ENCODE data around the gene LCMT2. TPM values are rescaled to one million over a fixed set of nuclear protein-coding genes. Genes with fewer than 3 reads are reported as not detected.

Gene LCMT2
- polyA plus RNA-seq, 1 donor from 2014 or later: 10.3 TPM

- TF ChIP-seq, protein P1, sequence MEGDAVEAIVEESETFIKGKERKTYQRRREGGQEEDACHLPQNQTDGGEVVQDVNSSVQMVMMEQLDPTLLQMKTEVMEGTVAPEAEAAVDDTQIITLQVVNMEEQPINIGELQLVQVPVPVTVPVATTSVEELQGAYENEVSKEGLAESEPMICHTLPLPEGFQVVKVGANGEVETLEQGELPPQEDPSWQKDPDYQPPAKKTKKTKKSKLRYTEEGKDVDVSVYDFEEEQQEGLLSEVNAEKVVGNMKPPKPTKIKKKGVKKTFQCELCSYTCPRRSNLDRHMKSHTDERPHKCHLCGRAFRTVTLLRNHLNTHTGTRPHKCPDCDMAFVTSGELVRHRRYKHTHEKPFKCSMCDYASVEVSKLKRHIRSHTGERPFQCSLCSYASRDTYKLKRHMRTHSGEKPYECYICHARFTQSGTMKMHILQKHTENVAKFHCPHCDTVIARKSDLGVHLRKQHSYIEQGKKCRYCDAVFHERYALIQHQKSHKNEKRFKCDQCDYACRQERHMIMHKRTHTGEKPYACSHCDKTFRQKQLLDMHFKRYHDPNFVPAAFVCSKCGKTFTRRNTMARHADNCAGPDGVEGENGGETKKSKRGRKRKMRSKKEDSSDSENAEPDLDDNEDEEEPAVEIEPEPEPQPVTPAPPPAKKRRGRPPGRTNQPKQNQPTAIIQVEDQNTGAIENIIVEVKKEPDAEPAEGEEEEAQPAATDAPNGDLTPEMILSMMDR (IDR thresholded peaks at IDR 0.05; ENCODE audit: poor library complexity, severe bottlenecking): no peak
- TF ChIP-seq SMC3 (conservative IDR thresholded peaks at IDR 0.05; ENCODE audit: poor library complexity) (no peak), POLR2AphosphoS5 (IDR thresholded peaks at IDR 0.05) (no peak), RAD21 (conservative IDR thresholded peaks at IDR 0.05) (no peak), EZH2 (IDR thresholded peaks at IDR 0.05; ENCODE audit: borderline replicate concordance, insufficient read depth, low read length, poor library complexity, severe bottlenecking) (no peak), REST (IDR thresholded peaks at IDR 0.05; ENCODE audit: borderline replicate concordance) (no peak), MXI1 (conservative IDR thresholded peaks at IDR 0.05; ENCODE audit: poor library complexity, severe bottlenecking) (no peak), TAF1 (IDR thresholded peaks at IDR 0.05; ENCODE audit: low read depth) (no peak), EP300 (conservative IDR thresholded peaks at IDR 0.05; ENCODE audit: poor library complexity, severe bottlenecking) (no peak)
- Histone ChIP-seq H3K9me3 (ENCODE audit: low read length) (no peaks in the 10 kb centered on the region), H3K9ac (ENCODE audit: low read length) (no peak overlapping the region), H4K20me1 (ENCODE audit: insufficient read depth) (no peaks in the 10 kb centered on the region), H3K4me2 (ENCODE audit: low read length) (no peak overlapping the region), H3K9me2 (ENCODE audit: insufficient read depth, low read length) (no peaks in the 10 kb centered on the region), H3K4me3 (ENCODE audit: low read length) (no peak overlapping the region), H3K79me2 (replicated peaks; ENCODE audit: insufficient read depth, low read length) (no peaks in the 10 kb centered on the region), H3K36me3 (ENCODE audit: insufficient read depth, low read length) (no peaks in the 10 kb centered on the region), H2AFZ (ENCODE audit: low read depth, low read length) (no peak overlapping the region), H3K27ac (ENCODE audit: low read length) (no peak overlapping the region), H3F3A (ENCODE audit: insufficient read depth, low read length, poor library complexity, severe bottlenecking) (no peaks in the 10 kb centered on the region), H3K27me3 (ENCODE audit: insufficient read depth, low read depth, low read length) (no peaks in the 10 kb centered on the region)
These were observed 51.5 kb downstream of the LCMT2 start for GRCh38 chr15:43278869-43279268.

DNA sequence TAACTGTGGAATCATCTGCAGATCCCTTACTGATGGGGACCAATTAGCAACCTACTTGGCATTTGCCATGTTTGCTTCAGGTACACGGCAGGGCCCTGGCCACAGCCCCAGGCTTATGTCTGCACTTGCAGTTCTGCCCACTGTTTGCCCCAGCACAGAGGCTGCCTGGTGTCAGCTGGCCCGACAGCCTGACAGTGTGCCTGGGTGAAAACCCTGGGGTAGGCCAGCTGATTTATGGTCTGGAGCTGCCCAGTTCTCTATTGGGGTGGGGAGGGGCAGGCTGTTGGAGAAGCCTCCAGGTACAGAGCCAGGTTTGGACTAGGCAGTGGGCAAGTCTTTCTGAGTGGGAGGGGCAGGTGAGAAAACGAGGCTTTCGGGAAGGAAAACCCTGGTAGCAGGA lies 52.5 kb downstream of the LCMT2 start:
- Histone ChIP-seq H3K9ac (ENCODE audit: low read length) (no peak overlapping the region), H3K9me3 (ENCODE audit: low read length) (no peaks in the 10 kb centered on the region), H2AFZ (ENCODE audit: low read depth, low read length) (no peak overlapping the region), H3K27me3 (ENCODE audit: insufficient read depth, low read depth, low read length) (no peaks in the 10 kb centered on the region), H3K27ac (ENCODE audit: low read length) (no peak overlapping the region), H4K20me1 (ENCODE audit: insufficient read depth) (no peaks in the 10 kb centered on the region), H3K79me2 (replicated peaks; ENCODE audit: insufficient read depth, low read length) (no peaks in the 10 kb centered on the region), H3K4me3 (ENCODE audit: low read length) (no peak overlapping the region), H3K4me2 (ENCODE audit: low read length) (no peak overlapping the region), H3F3A (ENCODE audit: insufficient read depth, low read length, poor library complexity, severe bottlenecking) (no peaks in the 10 kb centered on the region), H3K9me2 (ENCODE audit: insufficient read depth, low read length) (no peaks in the 10 kb centered on the region), H3K36me3 (ENCODE audit: insufficient read depth, low read length) (no peaks in the 10 kb centered on the region)
- no peak for TF ChIP-seq SMC3 (conservative IDR thresholded peaks at IDR 0.05; ENCODE audit: poor library complexity)
- TF ChIP-seq EZH2 (IDR thresholded peaks at IDR 0.05; ENCODE audit: borderline replicate concordance, insufficient read depth, low read length, poor library complexity, severe bottlenecking): no peak
- TF ChIP-seq REST (IDR thresholded peaks at IDR 0.05; ENCODE audit: borderline replicate concordance): no peak
- no peak for TF ChIP-seq POLR2AphosphoS5 (IDR thresholded peaks at IDR 0.05)
- no peak for TF ChIP-seq MXI1 (conservative IDR thresholded peaks at IDR 0.05; ENCODE audit: poor library complexity, severe bottlenecking)
- TF ChIP-seq, protein P1 (IDR thresholded peaks at IDR 0.05; ENCODE audit: poor library complexity, severe bottlenecking): no peak
